ENCODE results near the gene MLH3. TPM values are rescaled to one million over a fixed set of nuclear protein-coding genes. Genes with fewer than 3 reads are reported as not detected.

The MLH3 gene
- total and polyA plus RNA-seq, 2 experiments from 2014 or later = 10.7 to 14.7 TPM

DNA sequence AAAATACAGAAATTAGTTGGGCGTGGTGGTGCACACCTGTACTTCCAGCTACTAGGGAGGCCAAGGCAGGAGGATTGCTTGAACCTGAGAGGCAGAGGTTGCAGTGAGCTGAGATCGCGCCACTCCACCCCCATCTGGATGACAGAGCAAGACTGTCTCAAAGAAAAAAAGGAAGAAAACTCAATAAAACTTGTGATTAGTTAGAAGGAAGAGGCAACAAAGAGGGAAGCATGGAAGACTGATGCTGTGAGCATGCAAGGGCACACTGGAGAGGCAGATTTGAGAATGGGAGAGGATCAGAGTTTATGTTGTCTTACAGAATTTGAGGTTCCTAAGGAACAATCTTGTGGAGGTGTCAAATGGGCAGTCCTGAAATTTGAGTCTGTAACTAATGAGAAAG, 15.4 kb upstream of the MLH3 start:
- TF ChIP-seq, protein P1, sequence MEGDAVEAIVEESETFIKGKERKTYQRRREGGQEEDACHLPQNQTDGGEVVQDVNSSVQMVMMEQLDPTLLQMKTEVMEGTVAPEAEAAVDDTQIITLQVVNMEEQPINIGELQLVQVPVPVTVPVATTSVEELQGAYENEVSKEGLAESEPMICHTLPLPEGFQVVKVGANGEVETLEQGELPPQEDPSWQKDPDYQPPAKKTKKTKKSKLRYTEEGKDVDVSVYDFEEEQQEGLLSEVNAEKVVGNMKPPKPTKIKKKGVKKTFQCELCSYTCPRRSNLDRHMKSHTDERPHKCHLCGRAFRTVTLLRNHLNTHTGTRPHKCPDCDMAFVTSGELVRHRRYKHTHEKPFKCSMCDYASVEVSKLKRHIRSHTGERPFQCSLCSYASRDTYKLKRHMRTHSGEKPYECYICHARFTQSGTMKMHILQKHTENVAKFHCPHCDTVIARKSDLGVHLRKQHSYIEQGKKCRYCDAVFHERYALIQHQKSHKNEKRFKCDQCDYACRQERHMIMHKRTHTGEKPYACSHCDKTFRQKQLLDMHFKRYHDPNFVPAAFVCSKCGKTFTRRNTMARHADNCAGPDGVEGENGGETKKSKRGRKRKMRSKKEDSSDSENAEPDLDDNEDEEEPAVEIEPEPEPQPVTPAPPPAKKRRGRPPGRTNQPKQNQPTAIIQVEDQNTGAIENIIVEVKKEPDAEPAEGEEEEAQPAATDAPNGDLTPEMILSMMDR (conservative IDR thresholded peaks at IDR 0.05; ENCODE audit: low read depth in 2 of 2) = no peak
- TF ChIP-seq JUNB (IDR thresholded peaks at IDR 0.05; ENCODE audit: unreplicated experiment) (no peak), ZNF114 (CRISPR knock-in tag; IDR thresholded peaks at IDR 0.05) (no peak), ZNF331 (CRISPR knock-in tag; IDR thresholded peaks at IDR 0.05; ENCODE audit: low read depth) (no peak)
- TF ChIP-seq, protein P2, sequence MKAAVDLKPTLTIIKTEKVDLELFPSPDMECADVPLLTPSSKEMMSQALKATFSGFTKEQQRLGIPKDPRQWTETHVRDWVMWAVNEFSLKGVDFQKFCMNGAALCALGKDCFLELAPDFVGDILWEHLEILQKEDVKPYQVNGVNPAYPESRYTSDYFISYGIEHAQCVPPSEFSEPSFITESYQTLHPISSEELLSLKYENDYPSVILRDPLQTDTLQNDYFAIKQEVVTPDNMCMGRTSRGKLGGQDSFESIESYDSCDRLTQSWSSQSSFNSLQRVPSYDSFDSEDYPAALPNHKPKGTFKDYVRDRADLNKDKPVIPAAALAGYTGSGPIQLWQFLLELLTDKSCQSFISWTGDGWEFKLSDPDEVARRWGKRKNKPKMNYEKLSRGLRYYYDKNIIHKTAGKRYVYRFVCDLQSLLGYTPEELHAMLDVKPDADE (IDR thresholded peaks at IDR 0.05) = no peak
- no peaks in the 10 kb centered on the region for H3K9me2 ChIP-seq (ENCODE audit: insufficient read depth)
- no peaks in the 10 kb centered on the region for H3K36me3 Mint-ChIP-seq (ENCODE audit: low read depth)
- H3F3A ChIP-seq (replicated peaks; ENCODE audit: low read depth) = peaks cover 12% of the 10 kb centered on the region
- H3K27me3 ChIP-seq (ENCODE audit: insufficient read depth) = no peaks in the 10 kb centered on the region
- no peak overlapping the region for H3K27ac ChIP-seq (ENCODE audit: low read depth)
- ATAC-seq (no peak), DNase-seq (ENCODE audit: low spot score) (no peak)
- peaks cover 4% of the 10 kb centered on the region for H3K27me3 Mint-ChIP-seq (ENCODE audit: insufficient read depth, low read depth, poor library complexity)
- H3K79me2 ChIP-seq (replicated peaks; ENCODE audit: insufficient read depth) = peaks cover 33% of the 10 kb centered on the region
- H3K9me3 Mint-ChIP-seq = no peaks in the 10 kb centered on the region
- H3K27ac Mint-ChIP-seq = no peak overlapping the region
- no peak overlapping the region for H3K4me3 Mint-ChIP-seq
- peaks cover 15% of the 10 kb centered on the region; the same call in 1 of the 2 replicates for H3K4me1 ChIP-seq (ENCODE audit: insufficient read depth)
- no peak overlapping the region for H3K4me3 ChIP-seq
- H2AFZ ChIP-seq = no peak overlapping the region
- H4K20me1 ChIP-seq (replicated peaks; ENCODE audit: insufficient read depth) = no peaks in the 10 kb centered on the region; the same call in 1 of the 2 replicates
- no peak overlapping the region for H3K4me2 ChIP-seq
- H3K4me1 Mint-ChIP-seq = peaks cover 10% of the 10 kb centered on the region; the same call in 2 of the 3 replicates
- H3K36me3 ChIP-seq (ENCODE audit: insufficient read depth) = no peaks in the 10 kb centered on the region

DNA sequence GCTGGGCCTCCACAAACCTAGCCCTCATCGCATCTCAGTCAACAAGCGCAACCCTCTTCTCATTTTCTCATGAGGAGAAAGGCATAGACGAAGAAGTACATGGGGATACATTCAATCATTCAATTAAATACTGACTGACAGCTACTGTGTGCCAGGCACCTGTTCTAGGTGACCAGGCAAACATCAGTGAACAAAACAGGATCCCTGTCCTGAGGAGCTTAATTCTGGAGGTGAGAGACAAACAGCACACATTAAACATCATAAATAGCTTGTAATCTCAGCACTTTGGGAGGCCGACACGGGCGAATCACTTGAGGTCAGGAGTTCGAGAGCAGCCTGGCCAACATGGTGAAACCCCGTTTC, 12.9 kb upstream of the MLH3 start:
- Mint-ChIP-seq H3K27me3 (ENCODE audit: insufficient read depth, low read depth, poor library complexity) (peaks cover 2% of the 10 kb centered on the region), H3K36me3 (ENCODE audit: low read depth) (peaks cover 21% of the 10 kb centered on the region), H3K4me1 (peaks cover 4% of the 10 kb centered on the region; the same call in 2 of the 3 replicates), H3K27ac (no peak overlapping the region), H3K9me3 (peaks cover 8% of the 10 kb centered on the region; the same call in 2 of the 3 replicates), H3K4me3 (peak overlapping the region; percentile 97)
- DNase-seq (ENCODE audit: low spot score) = no peak
- Histone ChIP-seq H2AFZ (peak overlapping the region; percentile 80; the same call in 1 of the 2 replicates), H3K27ac (ENCODE audit: low read depth) (no peak overlapping the region), H3K4me3 (peak overlapping the region; percentile 82), H3K36me3 (ENCODE audit: insufficient read depth) (peaks cover 8% of the 10 kb centered on the region; the same call in 1 of the 2 replicates), H3K4me2 (peak overlapping the region; percentile 91), H3K27me3 (ENCODE audit: insufficient read depth) (no peaks in the 10 kb centered on the region), H3K79me2 (replicated peaks; ENCODE audit: insufficient read depth) (peaks cover 49% of the 10 kb centered on the region), H3F3A (replicated peaks; ENCODE audit: low read depth) (no peaks in the 10 kb centered on the region), H3K9me2 (ENCODE audit: insufficient read depth) (no peaks in the 10 kb centered on the region), H4K20me1 (replicated peaks; ENCODE audit: insufficient read depth) (no peaks in the 10 kb centered on the region; the same call in 1 of the 2 replicates), H3K4me1 (ENCODE audit: insufficient read depth) (peaks cover 9% of the 10 kb centered on the region; the same call in 1 of the 2 replicates)
- no peak for ATAC-seq
- TF ChIP-seq JUNB (IDR thresholded peaks at IDR 0.05; ENCODE audit: unreplicated experiment) = no peak
- TF ChIP-seq, protein P1 (conservative IDR thresholded peaks at IDR 0.05; ENCODE audit: low read depth in 2 of 2) = no peak
